OCI-LY7 (cell line): Measurements from ENCODE around the gene AGBL4. TPM values are rescaled to one million over a fixed set of nuclear protein-coding genes. Genes with fewer than 3 reads are reported as not detected.

Experiments used
- BruUV-seq: library from RNA; stranded (reverse); fragments of 400-500 nt; replicated peaks from 2 replicates; lab custom pipeline; 2021; lab: Mats Ljungman, UMichigan
- CTCF ChIA-PET: fragments of 300-600 bp; sonication (Branson Sonifier 250); formaldehyde crosslinking; loops from one replicate; lab custom pipeline; 2022; ENCODE audit warnings: antibody characterized with exemption; ENCODE audit not compliant: unreplicated experiment; lab: Charles Lee
- POLR2A ChIA-PET: fragments of 300-600 bp; sonication (Branson Sonifier 250); formaldehyde crosslinking; loops from one replicate; lab custom pipeline; 2022; ENCODE audit warnings: antibody characterized with exemption; lab: Charles Lee
- DNase-seq: peaks from one replicate; pipeline ENCODE4 v3.0.0-alpha.2; 2015; ENCODE audit warnings: low spot score
- H2AFZ ChIP-seq: fragments of 200-600 bp; sonication (generic), shearing (Covaris generic); 2 replicates; pipeline ENCODE4 v1.6.1; 2014; ENCODE audit warnings: mild to moderate bottlenecking, antibody characterized with exemption, low read length, moderate library complexity
- H3K27ac ChIP-seq: fragments of 200-600 bp; sonication (generic); 2 replicates; pipeline ENCODE4 v1.5.1; 2014; ENCODE audit warnings: mixed run types, low read depth, mild to moderate bottlenecking, moderate library complexity, low read length, inconsistent platforms; ENCODE audit not compliant: poor library complexity, severe bottlenecking
- H3K36me3 ChIP-seq: fragments of 200-600 bp; sonication (generic); 2 replicates; pipeline ENCODE4 v1.6.1; 2014; ENCODE audit warnings: mild to moderate bottlenecking, antibody characterized with exemption, low read length, moderate library complexity, mixed read lengths; ENCODE audit not compliant: insufficient read depth
- H3K4me1 ChIP-seq: fragments of 200-600 bp; sonication (generic); 2 replicates; pipeline ENCODE4 v1.5.1; 2014; ENCODE audit warnings: mild to moderate bottlenecking, low read length; ENCODE audit not compliant: insufficient read depth, poor library complexity, severe bottlenecking
- H3K4me2 ChIP-seq: fragments of 200-600 bp; sonication (generic); 2 replicates; pipeline ENCODE4 v1.6.1; 2014; ENCODE audit warnings: mild to moderate bottlenecking, low read length
- H3K4me3 ChIP-seq: fragments of 200-600 bp; sonication (generic); 2 replicates; pipeline ENCODE4 v1.5.1; 2014; ENCODE audit warnings: mild to moderate bottlenecking, low read depth, low read length; ENCODE audit not compliant: poor library complexity, severe bottlenecking
- H3K79me2 ChIP-seq: fragments of 200-600 bp; sonication (generic); 2 replicates; pipeline ENCODE4 v1.6.1; 2016; ENCODE audit warnings: low read depth, mild to moderate bottlenecking, low read length, moderate library complexity, mixed read lengths; ENCODE audit not compliant: insufficient read depth
- H3K9me2 ChIP-seq: fragments of 200-600 bp; sonication (generic); 2 replicates; pipeline ENCODE4 v1.6.1; 2016; ENCODE audit warnings: mild to moderate bottlenecking, low read length, mixed read lengths; ENCODE audit not compliant: insufficient read depth
- H3K9me3 ChIP-seq: fragments of 200-600 bp; sonication (generic); 2 replicates; pipeline ENCODE4 v1.6.1; 2014; ENCODE audit warnings: mild to moderate bottlenecking, mixed run types, low read length, mixed read lengths
- H4K20me1 ChIP-seq: fragments of 200-600 bp; sonication (generic); 2 replicates; pipeline ENCODE4 v1.6.1; 2014; ENCODE audit warnings: mild to moderate bottlenecking, antibody characterized with exemption, low read length, moderate library complexity, mixed read lengths; ENCODE audit not compliant: insufficient read depth
- CTCF ChIP-seq: fragments of 200-600 bp; sonication (generic); conservative IDR thresholded peaks from 2 replicates; pipeline ENCODE4 v1.5.1; 2014; ENCODE audit warnings: mild to moderate bottlenecking, antibody characterized with exemption, low read length, moderate library complexity, mixed read lengths
- EZH2phosphoT487 ChIP-seq: fragments of 200-600 bp; sonication (generic); IDR thresholded peaks from 2 replicates; pipeline ENCODE4 v1.6.1; 2018; ENCODE audit warnings: low read depth, borderline replicate concordance, mild to moderate bottlenecking, mixed run types, antibody characterized with exemption, low read length, moderate library complexity, mixed read lengths
- intact Hi-C: fragments of 100-400 bp; cut with micrococcal nuclease; formaldehyde crosslinking; loops from one replicate; pipeline ENCODE4 v1.10.0; 2022; ENCODE audit not compliant: unreplicated experiment
- total RNA-seq, 2 experiments: library from RNA; depleted of rRNA in 1 of 2; stranded (reverse); fragments of >200 nt in 1 of 2; shearing (Covaris generic) in 1 of 2; gene quantifications; 2 replicates each; pipeline ENCODE4 v1.2.3, GENCODE V29; 2014 to 2022

The AGBL4 gene
- total RNA-seq, 2 experiments from 2014 or later, result not detected

GRCh38 chr1:48906164-48906563 is 1117.6 kb downstream of the AGBL4 start:
- H3K36me3 ChIP-seq, result no peaks in the 10 kb centered on the region
- POLR2A ChIA-PET, result no interaction called here
- no peak overlapping the region for H2AFZ ChIP-seq
- H3K4me2 ChIP-seq, result no peak overlapping the region
- intact Hi-C loops, result no loop called here
- H3K27ac ChIP-seq, result no peak overlapping the region
- H4K20me1 ChIP-seq, result no peaks in the 10 kb centered on the region
- no peak for TF ChIP-seq EZH2phosphoT487
- no peak for TF ChIP-seq CTCF
- no peak overlapping the region for H3K4me3 ChIP-seq
- BruUV-seq, result no TSS peak
- no peaks in the 10 kb centered on the region for H3K79me2 ChIP-seq
- CTCF ChIA-PET, result no interaction called here
- no peak for DNase-seq
- H3K9me3 ChIP-seq, result no peaks in the 10 kb centered on the region
- no peaks in the 10 kb centered on the region for H3K4me1 ChIP-seq
- H3K9me2 ChIP-seq, result no peaks in the 10 kb centered on the region

- no peaks in the 10 kb centered on the region for H3K9me3 ChIP-seq
- H3K79me2 ChIP-seq, result no peaks in the 10 kb centered on the region
- H3K9me2 ChIP-seq, result no peaks in the 10 kb centered on the region
- H3K4me2 ChIP-seq, result no peak overlapping the region
- no peak overlapping the region for H3K27ac ChIP-seq
- intact Hi-C loops, result no loop called here
- H2AFZ ChIP-seq, result no peak overlapping the region
- no peak for TF ChIP-seq EZH2phosphoT487
- no peak; the same call in 1 of the 2 replicates for TF ChIP-seq CTCF
- H4K20me1 ChIP-seq, result no peaks in the 10 kb centered on the region
- no peaks in the 10 kb centered on the region for H3K36me3 ChIP-seq
- BruUV-seq, result no TSS peak
- no peaks in the 10 kb centered on the region for H3K4me1 ChIP-seq
- ChIA-PET CTCF (no interaction called here), POLR2A (no interaction called here)
- no peak overlapping the region for H3K4me3 ChIP-seq
- DNase-seq, result no peak
Measured at GRCh38 chr1:48903291-48903690, 1120.5 kb downstream of the AGBL4 start.

GRCh38 chr1:48898894-48899293 is 1124.9 kb downstream of the AGBL4 start:
- H2AFZ ChIP-seq, result no peak overlapping the region
- ChIA-PET POLR2A (no interaction called here), CTCF (no interaction called here)
- intact Hi-C loops, result no loop called here
- no peaks in the 10 kb centered on the region for H3K36me3 ChIP-seq
- no peak for TF ChIP-seq CTCF
- TF ChIP-seq EZH2phosphoT487, result no peak
- no peaks in the 10 kb centered on the region for H3K4me1 ChIP-seq
- no peak for DNase-seq
- H4K20me1 ChIP-seq, result no peaks in the 10 kb centered on the region
- H3K9me3 ChIP-seq, result no peaks in the 10 kb centered on the region
- H3K9me2 ChIP-seq, result no peaks in the 10 kb centered on the region
- no peak overlapping the region for H3K4me3 ChIP-seq
- no peak overlapping the region for H3K4me2 ChIP-seq
- BruUV-seq, result no TSS peak
- no peak overlapping the region for H3K27ac ChIP-seq
- H3K79me2 ChIP-seq, result no peaks in the 10 kb centered on the region
